SKM-1 (cell line): ENCODE measurements around the gene MB21D2.
"Not testable (repeated sequence)": the region's sequence is repeated elsewhere in the genome, so short reads cannot be mapped to it uniquely, and the experiment has no call there.

Experiments used
- DNase-seq: peaks from one replicate; lab custom pipeline; 2025; ENCODE audit not compliant: unreplicated experiment; lab: John Stamatoyannopoulos, UW

MB21D2 gene

GRCh38 chr3:192817053-192817452 lies 100.6 kb downstream of the MB21D2 start:
- DNase-seq, result no peak

GRCh38 chr3:192816351-192816750 lies 101.3 kb downstream of the MB21D2 start:
- peak; percentile 65 for DNase-seq

GRCh38 chr3:192812743-192813383 lies 104.8 kb downstream of the MB21D2 start:
- peak; percentile 18 for DNase-seq

GRCh38 chr3:192805711-192806110 lies 111.9 kb downstream of the MB21D2 start:
- DNase-seq, result no peak

GRCh38 chr3:192804502-192804901 lies 113.2 kb downstream of the MB21D2 start:
- no peak for DNase-seq

- peak; percentile 53 for DNase-seq
Measured at GRCh38 chr3:192802957-192803899, 114.4 kb downstream of the MB21D2 start.

GRCh38 chr3:192801985-192802384 lies 115.7 kb downstream of the MB21D2 start:
- DNase-seq, result no peak

GRCh38 chr3:192799721-192800120 lies 117.9 kb downstream of the MB21D2 start:
- no peak for DNase-seq

- no peak for DNase-seq
Measured at GRCh38 chr3:192795021-192795420, 122.6 kb downstream of the MB21D2 start.

- DNase-seq, result no peak
Measured at GRCh38 chr3:192794216-192794615, 123.4 kb downstream of the MB21D2 start.

GRCh38 chr3:192788816-192789515 lies 128.7 kb downstream of the MB21D2 start:
- not testable (repeated sequence) for DNase-seq

GRCh38 chr3:192778508-192778907 lies 139.1 kb downstream of the MB21D2 start:
- DNase-seq, result no peak

GRCh38 chr3:192774341-192774740 lies 143.3 kb downstream of the MB21D2 start:
- not testable (repeated sequence) for DNase-seq

GRCh38 chr3:192772240-192772894 lies 145.3 kb downstream of the MB21D2 start:
- no peak for DNase-seq

- no peak for DNase-seq
Measured at GRCh38 chr3:192758654-192759053, 159.0 kb downstream of the MB21D2 start.

GRCh38 chr3:192751148-192751547 lies 166.5 kb downstream of the MB21D2 start:
- no peak for DNase-seq

GRCh38 chr3:192750201-192750600 lies 167.5 kb downstream of the MB21D2 start:
- peak; percentile 89 for DNase-seq

- DNase-seq, result no peak
Measured at GRCh38 chr3:192747746-192748145, 169.9 kb downstream of the MB21D2 start.

GRCh38 chr3:192747145-192747544 lies 170.5 kb downstream of the MB21D2 start:
- DNase-seq, result no peak
